Adrenal gland (tissue), 12 donors: ENCODE results near the gene DOCK7. TPM values are rescaled to one million over a fixed set of nuclear protein-coding genes. Genes with fewer than 3 reads are reported as not detected.
"Not testable (repeated sequence)": the region's sequence is repeated elsewhere in the genome, so short reads cannot be mapped to it uniquely, and the experiment has no call there.

Experiments
- DNase-seq, 7 donors: peaks; one replicate each; pipeline ENCODE4 v3.0.0-alpha.2; 2019 to 2020
- H3K27ac ChIP-seq, 5 donors: fragments of 200-600 bp; sonication (generic) in 4 of 5; 1 replicate in 3 of 5; 2 replicates in 2 of 5; pipeline versions ENCODE4 v1.5.1 to v1.8.0; 2016 to 2020; ENCODE audit warnings: mild to moderate bottlenecking in 1 of 5
- H3K27me3 ChIP-seq: fragments of 200-600 bp; 2 replicates; pipeline ENCODE4 v1.8.0; 2021
- H3K36me3 ChIP-seq, 2 donors: fragments of 200-600 bp; replicated peaks in 1 of 2; 1 replicate in 1 of 2; 2 replicates in 1 of 2; pipeline versions ENCODE4 v1.5.1 to v1.8.0; 2018 to 2022
- H3K4me1 ChIP-seq, 2 donors: fragments of 200-600 bp; replicated peaks in 1 of 2; 1 replicate in 1 of 2; 2 replicates in 1 of 2; pipeline versions ENCODE4 v1.5.1 to v1.8.0; 2018 to 2021
- H3K4me3 ChIP-seq, 4 donors: fragments of 200-600 bp; sonication (generic) in 3 of 4; one replicate each; pipeline ENCODE4 v1.5.1; 2016 to 2018
- H3K9me3 ChIP-seq, 3 donors: fragments of 200-600 bp; sonication (generic) in 1 of 3; replicated peaks in 1 of 3; 1 replicate in 2 of 3; 2 replicates in 1 of 3; pipeline versions ENCODE4 v1.5.1 to v1.8.0; 2016 to 2021
- POLR2A ChIP-seq, 2 donors: fragments of 450-650 bp; IDR thresholded peaks; one replicate each; pipeline ENCODE4 v1.6.1; 2017; ENCODE audit warnings: antibody characterized with exemption in 2 of 2, mild to moderate bottlenecking in 2 of 2, moderate library complexity in 1 of 2
- WGBS, 4 donors: extraction: QIAGEN DNeasy Blood & Tissue Kit in 2 of 4; methylation state at CpG; one replicate each; pipeline versions ENCODE4 v1.1.5 to v1.1.7; 2013 to 2017; 5-methylcytosine and 5-hydroxymethylcytosine counted together
- intact Hi-C, 2 donors: fragments of 100-400 bp; cut with DNase I; formaldehyde crosslinking; loops; one replicate each; pipeline versions ENCODE4 v1.14.1 to v1.15.0; 2022 to 2023
- polyA plus RNA-seq, 3 donors: library from polyadenylated mRNA; stranded (reverse); fragments of 200-250 nt in 2 of 3; fragments of 350-450 nt in 1 of 3; fragmentation: Illumina TruSeq in 1 of 3; extraction: RNeasy Lipid Tissue Mini Kit (QIAGEN cat#74804) in 1 of 3; gene quantifications; one replicate each; pipeline ENCODE4 v1.2.3, GENCODE V29; 2013 to 2014
- total RNA-seq, 9 donors: library from RNA; depleted of rRNA in 4 of 9; stranded (reverse); fragments of >200 nt in 4 of 9; fragments of 120-200 nt in 1 of 9; fragmentation: NEBNext Ultra II Directional in 1 of 9; extraction: Animal tissue kit (Norgen Biotek cat#: 25700) in 1 of 9; gene quantifications; one replicate each; pipeline versions ENCODE4 v1.1.0 to v1.2.4, GENCODE V29; 2013 to 2023
- TF ChIP-seq, protein P1 (sequence below), 6 experiments: fragments of 450-650 bp in 4 of 6; fragments of 200-600 bp in 2 of 6; sonication (generic) in 1 of 6; IDR thresholded peaks; 1 replicate in 5 of 6; 2 replicates in 1 of 6; pipeline versions ENCODE4 v1.5.1 to v1.8.0; 2016 to 2021; ENCODE audit warnings: antibody characterized with exemption in 6 of 6, mild to moderate bottlenecking in 2 of 6, moderate library complexity in 1 of 6
- donor health status: healthy with polysubstance abuse.
- donor health status: Bipolar disorder and iron deficiency.
- donor health status: DM: yes; HTN: yes; CAD: no.
- donor health status: DM: no; HTN: no; CAD: no.
- donor health status: DM: no; HTN: no; CAD: no.
- donor health status: DM: yes; HTN: yes; CAD: no.

Gene DOCK7
- total and polyA plus RNA-seq, 12 donors: 4.7 to 43.0 (median 22.7) TPM

DNA sequence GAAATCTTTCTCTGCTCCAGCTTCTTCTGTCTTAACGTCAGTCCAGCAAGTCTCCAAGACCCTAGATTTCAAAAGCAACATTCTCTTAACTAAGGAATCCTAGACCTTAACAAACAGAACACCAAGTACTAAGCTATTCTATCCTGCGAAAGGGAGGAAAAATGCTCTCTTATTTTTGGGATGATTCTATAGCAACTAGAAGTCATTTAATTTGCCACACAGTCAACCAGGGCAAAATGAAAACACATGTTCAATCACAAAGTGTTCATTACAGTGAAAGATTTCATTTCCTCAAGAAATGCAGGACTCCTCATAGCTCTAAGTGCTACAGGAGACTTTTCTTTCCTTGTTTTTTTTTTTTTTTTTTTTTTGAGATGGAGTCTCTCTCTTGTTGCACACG, 36.2 kb upstream of the DOCK7 start:
- no peak for DNase-seq
- H3K4me3 ChIP-seq: no peak overlapping the region
- TF ChIP-seq, protein P1, sequence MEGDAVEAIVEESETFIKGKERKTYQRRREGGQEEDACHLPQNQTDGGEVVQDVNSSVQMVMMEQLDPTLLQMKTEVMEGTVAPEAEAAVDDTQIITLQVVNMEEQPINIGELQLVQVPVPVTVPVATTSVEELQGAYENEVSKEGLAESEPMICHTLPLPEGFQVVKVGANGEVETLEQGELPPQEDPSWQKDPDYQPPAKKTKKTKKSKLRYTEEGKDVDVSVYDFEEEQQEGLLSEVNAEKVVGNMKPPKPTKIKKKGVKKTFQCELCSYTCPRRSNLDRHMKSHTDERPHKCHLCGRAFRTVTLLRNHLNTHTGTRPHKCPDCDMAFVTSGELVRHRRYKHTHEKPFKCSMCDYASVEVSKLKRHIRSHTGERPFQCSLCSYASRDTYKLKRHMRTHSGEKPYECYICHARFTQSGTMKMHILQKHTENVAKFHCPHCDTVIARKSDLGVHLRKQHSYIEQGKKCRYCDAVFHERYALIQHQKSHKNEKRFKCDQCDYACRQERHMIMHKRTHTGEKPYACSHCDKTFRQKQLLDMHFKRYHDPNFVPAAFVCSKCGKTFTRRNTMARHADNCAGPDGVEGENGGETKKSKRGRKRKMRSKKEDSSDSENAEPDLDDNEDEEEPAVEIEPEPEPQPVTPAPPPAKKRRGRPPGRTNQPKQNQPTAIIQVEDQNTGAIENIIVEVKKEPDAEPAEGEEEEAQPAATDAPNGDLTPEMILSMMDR (IDR thresholded peaks at IDR 0.05): no peak
- TF ChIP-seq POLR2A (IDR thresholded peaks at IDR 0.05): no peak
- intact Hi-C loops: no loop called here
- WGBS, 4 donors: 80 to 94% (median 85%) methylated on average over 3 of the region's 3 CpGs
- no peaks in the 10 kb centered on the region for H3K9me3 ChIP-seq
- H3K27me3 ChIP-seq: no peaks in the 10 kb centered on the region
- H3K27ac ChIP-seq: no peak overlapping the region
- H3K36me3 ChIP-seq: no peaks in the 10 kb centered on the region
- peaks cover 0 to 23% of the 10 kb centered on the region in 2 donors for H3K4me1 ChIP-seq

DNA sequence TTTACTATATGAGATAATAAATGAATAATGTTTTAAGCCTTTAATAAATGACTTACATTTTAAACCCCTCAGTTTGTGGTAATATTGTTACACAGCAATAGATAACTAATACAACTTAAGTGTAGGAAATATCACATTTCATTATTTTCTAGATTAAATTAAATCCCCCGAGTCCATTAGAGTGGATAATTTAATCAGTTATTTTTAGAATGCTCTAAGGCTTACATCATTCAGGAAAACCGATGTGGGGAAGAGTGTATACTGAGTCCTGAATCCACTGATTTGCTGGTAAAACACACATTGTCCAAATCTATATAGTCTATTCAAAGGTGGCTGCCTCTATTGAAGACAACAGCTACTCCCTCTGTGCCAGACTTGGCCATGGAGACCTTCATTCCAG, 35.7 kb upstream of the DOCK7 start:
- intact Hi-C loops: no loop called here
- no peak for DNase-seq
- Histone ChIP-seq H3K4me1 (peaks cover 0 to 23% of the 10 kb centered on the region in 2 donors), H3K27me3 (no peaks in the 10 kb centered on the region), H3K9me3 (no peaks in the 10 kb centered on the region), H3K36me3 (no peaks in the 10 kb centered on the region), H3K4me3 (no peak overlapping the region), H3K27ac (no peak overlapping the region)
- TF ChIP-seq, protein P1 (IDR thresholded peaks at IDR 0.05): no peak
- TF ChIP-seq POLR2A (IDR thresholded peaks at IDR 0.05): no peak
- WGBS, 4 donors: 67 to 76% (median 72%) methylated on average over 2 of the region's 2 CpGs

DNA sequence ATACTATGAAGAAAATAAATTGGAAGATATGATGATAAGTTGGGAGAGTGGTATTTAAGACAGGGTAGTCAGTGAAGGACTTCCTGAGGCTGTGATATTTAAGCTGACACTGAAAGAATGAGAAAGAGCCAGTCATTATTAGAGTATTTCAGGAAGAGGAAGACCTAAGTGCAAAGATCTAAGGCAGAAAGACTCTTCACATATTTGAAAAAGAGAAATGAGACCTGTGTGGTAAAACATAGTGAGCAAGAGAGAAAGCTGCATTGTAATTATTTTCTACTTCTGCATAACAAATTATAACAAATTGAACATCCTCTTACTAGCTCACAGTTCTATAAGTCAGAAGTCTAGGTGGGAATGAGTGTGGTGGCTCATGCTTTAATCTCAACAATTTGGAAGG, 34.6 kb upstream of the DOCK7 start:
- Histone ChIP-seq H3K4me1 (peaks cover 0 to 23% of the 10 kb centered on the region in 2 donors), H3K4me3 (no peak overlapping the region), H3K9me3 (no peaks in the 10 kb centered on the region), H3K27ac (no peak overlapping the region), H3K36me3 (no peaks in the 10 kb centered on the region), H3K27me3 (no peaks in the 10 kb centered on the region)
- intact Hi-C loops: no loop called here
- TF ChIP-seq, protein P1 (IDR thresholded peaks at IDR 0.05): no peak
- no peak for TF ChIP-seq POLR2A (IDR thresholded peaks at IDR 0.05)
- no peak for DNase-seq

DNA sequence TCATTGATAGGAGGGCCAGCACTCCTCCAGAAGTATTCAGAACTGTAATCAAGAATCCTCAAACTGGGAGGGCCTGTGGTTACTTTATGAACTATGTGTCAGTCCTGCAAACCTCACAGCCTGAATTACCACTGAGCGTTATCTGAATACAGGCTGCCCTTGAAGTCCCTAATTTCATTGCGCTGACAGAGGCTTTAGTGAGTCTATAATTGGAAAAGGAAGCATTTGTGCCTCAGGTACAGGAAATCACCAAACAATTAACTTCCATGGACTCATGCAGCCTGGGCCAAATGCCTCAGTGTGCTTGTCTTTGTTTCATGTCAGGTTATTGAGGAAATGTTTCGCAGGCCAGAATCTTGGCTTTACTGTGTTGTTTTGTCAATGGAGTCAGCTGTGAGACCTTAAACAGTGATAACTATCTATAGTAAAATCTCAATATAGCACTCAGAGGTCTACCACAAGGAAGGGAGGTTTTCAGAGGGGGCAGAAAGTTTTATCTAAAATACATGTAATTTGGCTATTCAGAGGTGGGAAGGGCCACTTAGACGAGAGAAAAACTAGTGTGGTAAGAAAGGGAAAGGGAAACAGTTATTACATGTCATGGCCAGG, 32.9 kb upstream of the DOCK7 start:
- no peaks in the 10 kb centered on the region for H3K27me3 ChIP-seq
- no peaks in the 10 kb centered on the region for H3K36me3 ChIP-seq
- peaks cover 0 to 23% of the 10 kb centered on the region in 2 donors for H3K4me1 ChIP-seq
- H3K4me3 ChIP-seq: no peak overlapping the region
- TF ChIP-seq, protein P1 (IDR thresholded peaks at IDR 0.05): no peak
- no peak for TF ChIP-seq POLR2A (IDR thresholded peaks at IDR 0.05)
- no peak overlapping the region for H3K27ac ChIP-seq
- intact Hi-C loops: no loop called here
- 63 to 80% (median 74%) methylated on average over 4 of the region's 4 CpGs for WGBS, 4 donors
- no peaks in the 10 kb centered on the region for H3K9me3 ChIP-seq
- peak in 2 of 7 donors; percentile 13 to 56 for DNase-seq

DNA sequence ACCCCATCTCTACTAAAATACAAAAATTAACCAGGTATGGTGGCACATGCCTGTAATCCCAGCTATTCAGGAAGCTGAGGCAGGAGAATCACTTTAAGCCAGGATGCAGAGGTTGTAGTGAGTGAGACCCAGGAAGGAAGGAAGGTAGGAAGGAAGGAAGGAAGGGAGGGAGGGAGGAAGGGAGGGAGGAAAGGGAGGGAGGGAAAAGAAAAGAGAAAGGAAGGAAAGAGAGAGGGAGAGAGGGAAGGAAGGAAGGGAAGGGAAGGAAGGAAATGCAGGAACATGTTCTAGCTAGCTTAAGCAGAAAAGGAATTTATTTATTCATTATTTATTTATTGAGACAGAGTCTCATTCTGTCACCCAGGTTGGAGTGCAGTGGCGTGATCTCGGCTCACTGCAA, 30.2 kb upstream of the DOCK7 start:
- H3K4me3 ChIP-seq, H3K27me3 ChIP-seq, H3K9me3 ChIP-seq, H3K4me1 ChIP-seq, intact Hi-C loops, DNase-seq, H3K36me3 ChIP-seq, H3K27ac ChIP-seq: not testable (repeated sequence)
- 78 to 97% (median 90%) methylated on average over 2 of the region's 2 CpGs for WGBS, 4 donors
